Esophagus mucosa (tissue), 1 donor: Measurements from ENCODE around the gene HCRTR1. TPM values are rescaled to one million over a fixed set of nuclear protein-coding genes. Genes with fewer than 3 reads are reported as not detected.

Experiments
- ATAC-seq: fragments of 200-7000 bp; cut with Tn5 transposase; one replicate; pipeline ENCODE4 v1.9.1; 2020
- total RNA-seq: library from RNA; stranded (reverse); gene quantifications from one replicate; pipeline ENCODE4 v1.2.4, GENCODE V29; 2023
- donor health status: DM: yes; HTN: yes; CAD: no.

HCRTR1 gene
- total RNA-seq, 1 donor from 2014 or later = not detected

DNA sequence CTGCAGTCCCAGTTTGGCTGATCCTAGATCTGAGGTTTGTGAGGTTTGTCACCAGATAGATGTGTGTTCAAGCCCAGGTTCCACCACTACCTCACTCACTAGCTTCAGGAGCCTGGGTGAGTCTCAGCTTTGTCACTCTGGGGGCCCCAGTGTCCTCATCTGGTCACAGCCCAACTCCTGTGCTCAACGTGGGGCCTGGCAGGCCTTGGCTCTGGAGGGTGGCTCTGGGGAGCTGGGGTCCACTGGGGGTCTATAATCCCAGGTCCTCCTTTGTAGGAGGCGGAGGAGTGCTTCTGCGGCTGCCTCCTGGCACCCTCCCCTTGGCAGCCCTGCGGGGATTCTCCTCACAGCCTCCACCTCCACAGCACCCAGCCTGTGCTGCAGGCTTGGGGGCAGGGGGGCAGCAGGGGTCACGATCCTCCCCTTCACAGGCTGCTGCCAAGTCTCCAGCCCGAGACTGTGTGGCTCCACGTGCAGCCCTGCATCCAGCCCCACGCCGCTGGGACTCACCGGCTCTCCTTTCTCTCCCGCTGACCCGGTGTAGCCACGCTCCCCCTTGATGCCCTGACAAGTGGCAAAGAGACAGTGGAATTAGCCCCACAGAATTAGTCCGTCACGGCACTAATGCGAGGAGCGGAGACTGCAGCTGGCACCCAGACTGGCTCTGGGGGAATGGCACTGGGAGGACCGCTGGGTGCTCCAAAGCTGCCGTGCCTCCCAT lies 49.7 kb downstream of the HCRTR1 start:
- ATAC-seq = no peak

DNA sequence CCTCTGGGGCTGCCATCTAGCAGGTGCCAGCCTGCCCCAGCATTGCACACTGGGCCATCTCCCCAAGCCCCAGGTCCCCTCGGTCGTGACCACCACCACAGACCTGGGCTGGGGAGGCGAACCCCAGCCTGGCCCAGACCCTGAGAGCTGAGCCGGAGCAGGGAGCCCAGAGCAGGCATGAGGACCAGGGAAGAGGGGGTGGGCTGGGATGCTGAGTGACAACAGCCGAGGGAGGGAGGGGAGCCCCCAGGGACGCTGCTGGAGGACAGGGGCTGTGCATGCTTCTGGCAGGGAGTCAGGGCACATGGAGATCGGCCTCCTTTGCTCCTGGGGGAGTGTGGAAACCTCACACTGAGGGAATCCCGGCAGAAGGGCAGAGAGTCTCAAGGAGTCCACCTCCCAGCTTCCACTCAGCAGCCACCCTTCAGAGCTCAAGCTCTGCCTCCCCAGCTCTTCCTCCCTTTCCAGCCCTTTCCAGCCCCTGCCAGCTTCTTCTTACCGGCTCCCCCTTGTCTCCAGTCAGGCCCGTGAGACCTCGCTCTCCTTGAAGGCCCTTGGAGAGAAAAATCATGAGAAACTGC lies 50.9 kb downstream of the HCRTR1 start:
- no peak for ATAC-seq

DNA sequence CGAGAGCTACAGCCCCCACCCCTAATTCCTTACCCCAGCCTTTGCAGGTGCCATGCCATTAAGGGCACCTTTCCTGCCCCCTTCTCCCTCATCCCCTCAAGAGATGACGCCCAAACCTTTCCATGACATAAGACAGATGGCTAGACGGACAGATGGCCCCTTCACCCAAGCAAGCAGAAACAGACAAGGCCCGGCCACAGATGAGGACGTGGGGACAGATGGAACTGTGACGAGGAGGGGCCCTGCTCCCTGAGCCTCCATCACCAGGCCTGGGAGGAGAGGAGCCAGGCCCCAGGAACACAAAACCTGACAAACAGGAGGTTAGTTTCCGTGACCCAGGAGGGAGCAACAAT lies 51.9 kb downstream of the HCRTR1 start:
- ATAC-seq = no peak

DNA sequence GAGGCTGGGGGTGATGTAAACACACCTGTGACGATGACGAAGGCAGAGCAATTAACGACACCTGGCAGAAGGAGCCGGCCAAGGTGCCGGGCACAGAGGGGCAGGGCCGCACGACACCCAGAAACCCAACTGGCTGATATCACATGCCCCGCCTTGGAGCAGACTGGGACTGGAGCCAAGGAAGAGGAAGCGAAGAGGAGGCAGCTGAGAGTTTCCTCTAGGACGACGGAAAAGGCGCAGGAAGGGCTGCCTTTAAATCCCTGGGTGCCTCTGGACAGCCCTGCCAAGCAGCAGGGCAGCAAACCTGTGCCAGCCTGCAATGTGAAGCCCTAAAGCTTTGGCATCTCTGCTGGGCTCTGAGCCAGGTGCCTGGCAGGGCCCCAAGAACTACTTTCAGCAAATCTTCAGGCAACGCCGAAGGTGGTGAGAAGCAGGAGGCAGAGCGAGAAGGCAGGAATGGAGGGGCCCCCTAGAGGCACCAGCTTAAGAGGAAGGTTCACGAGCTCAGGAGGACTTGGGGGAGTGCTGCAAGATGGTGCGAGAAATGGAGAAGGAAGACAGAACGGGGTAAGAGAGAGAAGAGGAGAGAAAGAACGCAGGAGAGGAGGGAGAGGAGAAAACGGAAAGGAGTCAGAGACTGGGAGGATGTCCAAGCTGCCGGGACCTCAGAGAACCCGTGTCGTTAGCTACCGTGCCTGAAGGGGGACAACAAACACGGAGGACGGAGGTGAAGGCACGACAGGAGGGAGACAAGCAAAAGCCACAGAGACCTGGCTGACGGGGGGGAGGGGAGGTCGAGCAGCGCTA lies 52.5 kb downstream of the HCRTR1 start:
- peak; percentile 76 for ATAC-seq

DNA sequence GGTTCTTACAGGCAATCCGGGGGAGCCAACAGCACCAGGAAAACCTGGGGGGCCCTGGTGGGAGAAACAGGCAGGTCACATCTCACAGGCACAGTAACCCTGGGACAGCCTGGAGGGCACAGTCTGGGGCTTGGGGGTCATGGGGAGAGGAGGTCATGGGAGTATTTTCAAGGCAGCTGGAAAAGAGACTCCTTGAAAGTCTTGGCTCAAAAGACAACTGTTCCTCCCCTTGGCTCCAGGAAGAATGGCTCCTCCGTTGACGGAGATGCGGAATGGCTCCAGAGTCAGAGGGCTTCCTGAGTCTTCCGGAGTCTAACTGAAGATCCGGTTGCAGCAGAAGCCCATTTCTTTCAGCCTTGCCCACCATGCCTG lies 53.1 kb downstream of the HCRTR1 start:
- no peak for ATAC-seq

DNA sequence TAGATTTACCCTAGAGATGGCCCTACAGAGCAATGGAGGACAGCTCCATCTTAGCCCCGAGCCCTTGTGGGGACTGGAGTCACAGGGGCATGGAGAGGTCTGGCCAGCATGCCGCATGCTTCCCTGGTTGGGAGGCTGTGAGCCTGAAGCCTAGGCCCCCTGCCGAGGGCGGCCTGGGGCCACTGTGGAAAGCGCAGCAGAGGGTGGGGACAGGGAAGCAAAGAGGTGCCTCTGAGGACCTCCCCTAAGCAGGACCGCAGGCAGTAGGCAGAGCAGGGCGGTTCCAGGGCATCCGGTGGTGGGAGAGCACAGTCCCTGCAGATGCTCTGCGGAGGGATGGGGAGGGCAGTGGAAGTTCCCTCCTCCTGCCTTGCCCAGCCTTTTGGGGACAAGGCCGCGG lies 53.7 kb downstream of the HCRTR1 start:
- ATAC-seq = no peak

DNA sequence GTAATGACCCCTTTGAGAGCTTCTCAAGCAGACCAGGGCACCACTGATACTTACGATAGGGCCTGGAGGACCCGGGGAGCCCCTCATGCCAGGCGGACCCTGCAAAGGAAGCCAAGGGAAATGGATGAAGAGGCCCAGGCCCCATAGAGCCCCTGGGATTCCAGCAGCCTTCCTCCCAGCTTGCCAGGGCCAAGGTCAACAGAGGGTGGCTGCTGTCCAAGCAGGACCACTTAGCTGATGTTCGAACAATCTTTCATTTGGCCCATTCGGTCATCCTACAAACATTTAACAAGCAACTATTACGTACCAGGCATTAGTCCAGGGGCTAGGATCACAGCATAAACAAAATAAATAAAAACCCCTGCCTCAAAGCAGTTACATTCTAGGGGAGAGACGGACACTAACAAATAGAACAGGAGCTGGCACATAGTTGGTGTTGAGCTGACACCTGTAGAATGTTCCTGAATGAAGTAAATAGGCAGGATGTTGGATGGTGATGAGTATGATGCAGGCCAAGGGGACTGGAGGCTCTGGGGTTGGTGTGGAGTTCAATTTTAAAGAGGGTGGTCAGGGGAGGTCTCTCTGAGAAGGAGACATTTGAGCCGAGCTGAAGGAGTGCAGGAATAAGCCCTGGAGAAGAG lies 54.2 kb downstream of the HCRTR1 start:
- ATAC-seq = no peak

DNA sequence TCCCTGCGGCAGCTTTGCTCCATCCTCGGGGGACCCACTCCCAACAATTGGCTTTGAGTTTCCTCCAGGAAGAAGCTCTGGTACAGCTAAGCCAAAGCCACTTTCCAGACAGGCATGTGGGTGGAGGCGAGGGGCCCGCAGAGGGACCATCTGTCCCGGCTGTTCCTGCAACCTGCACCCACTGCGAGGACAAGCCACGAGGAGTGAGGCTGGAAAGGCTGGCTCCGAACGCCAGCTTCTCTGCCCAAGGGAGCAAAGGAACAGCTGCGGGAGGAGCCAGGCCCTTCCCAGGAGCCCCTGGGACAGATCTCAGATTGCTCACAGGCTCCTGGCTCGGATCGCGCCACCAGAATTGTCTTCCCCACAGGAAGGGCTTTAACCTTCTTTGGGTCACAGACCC lies 55.5 kb downstream of the HCRTR1 start:
- no peak for ATAC-seq

DNA sequence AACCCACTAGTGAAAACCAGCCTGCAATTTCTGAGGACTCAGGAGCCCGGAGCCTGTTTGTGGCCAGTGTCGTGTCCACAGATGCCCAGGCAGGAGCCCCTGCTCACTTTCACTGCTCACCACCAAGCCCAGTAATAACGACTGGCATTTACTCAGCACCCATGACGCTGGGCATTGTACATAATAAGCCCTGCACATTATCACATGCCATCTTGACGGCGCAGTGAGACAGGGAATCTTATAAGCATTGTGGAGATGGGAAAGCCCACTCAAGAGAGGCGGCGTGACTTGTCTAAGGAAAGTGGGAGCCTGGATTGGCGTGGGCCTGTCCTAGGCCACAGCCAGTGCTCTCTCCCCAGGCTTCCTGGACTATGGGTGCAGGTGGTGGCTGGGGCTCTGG lies 55.9 kb downstream of the HCRTR1 start:
- no peak for ATAC-seq

DNA sequence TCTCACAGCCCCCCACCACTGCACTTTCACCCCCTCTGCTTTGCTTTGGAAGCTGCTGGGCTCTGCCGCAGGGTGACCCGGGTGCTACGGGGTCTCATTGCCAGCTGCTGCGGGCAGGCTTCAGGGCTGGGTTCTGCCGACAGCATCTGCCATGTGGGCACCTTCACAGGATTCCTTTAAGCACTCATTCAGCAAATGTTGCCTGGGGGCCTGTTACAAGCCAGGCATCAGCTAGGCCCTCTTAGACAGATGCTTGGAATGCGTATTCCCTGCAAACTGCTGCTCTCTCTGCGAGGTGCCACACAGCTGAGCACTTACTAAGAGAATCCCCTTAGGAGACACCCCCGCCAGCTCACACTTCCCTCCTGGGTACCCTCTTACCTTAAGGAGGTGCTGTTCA lies 57.1 kb downstream of the HCRTR1 start:
- ATAC-seq = no peak

DNA sequence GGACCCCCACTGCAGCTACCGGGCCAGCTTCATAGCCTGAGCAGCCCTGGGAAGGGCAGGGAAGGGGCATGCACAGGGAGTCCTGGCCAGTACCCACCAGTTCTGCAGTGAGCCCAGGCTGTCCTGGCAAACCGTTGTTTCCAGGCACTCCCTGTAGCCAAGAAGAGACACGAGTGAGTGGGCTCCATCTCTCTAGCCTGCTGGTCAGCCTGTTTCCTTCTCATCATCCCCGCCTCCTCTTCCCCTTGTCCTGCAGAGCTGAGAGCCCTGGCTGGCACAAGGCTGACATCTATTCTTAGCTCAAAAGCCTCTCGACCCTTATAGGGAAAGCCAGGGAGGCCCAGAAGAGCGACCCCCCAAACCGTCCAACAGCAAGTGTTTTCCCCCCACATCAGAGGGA lies 57.7 kb downstream of the HCRTR1 start:
- ATAC-seq = no peak

DNA sequence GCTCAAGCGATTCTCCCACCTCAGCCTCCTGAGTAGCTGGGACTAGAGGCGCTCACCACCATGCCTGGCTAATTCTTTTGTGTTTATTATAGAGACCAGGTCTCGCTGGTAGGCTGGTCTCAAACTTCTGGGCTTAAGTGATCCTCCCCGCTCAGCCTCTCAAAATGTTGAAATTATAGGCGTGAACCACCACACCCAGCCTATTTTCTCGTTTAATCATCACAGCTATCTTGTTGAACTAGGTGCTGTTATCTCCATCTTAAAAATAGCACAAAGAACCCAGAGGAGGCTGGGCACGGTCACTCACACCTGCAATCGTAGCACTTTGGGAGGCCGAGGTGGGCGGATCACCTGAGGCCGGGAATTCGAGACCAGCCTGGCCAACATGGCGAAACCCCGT lies 58.3 kb downstream of the HCRTR1 start:
- no peak for ATAC-seq

Other genes with a start within 250 kb of the HCRTR1 start
- gene FABP3, start 244.6 kb upstream of the HCRTR1 start, total RNA-seq = 0.36 TPM
- 109 TPM for gene SERINC2, start 204.5 kb upstream of the HCRTR1 start, total RNA-seq
- 15.9 TPM for gene TINAGL1, start 41.2 kb upstream of the HCRTR1 start, total RNA-seq
- 44.0 TPM for gene PEF1, start 27.2 kb downstream of the HCRTR1 start, total RNA-seq
- 11.8 TPM for gene COL16A1, start 86.3 kb downstream of the HCRTR1 start, total RNA-seq
- gene ADGRB2, start 146.7 kb downstream of the HCRTR1 start, total RNA-seq = 0.24 TPM
- 0.68 TPM for gene SPOCD1, start 198.3 kb downstream of the HCRTR1 start, total RNA-seq